ENCODE results near the gene DCC. TPM values are rescaled to one million over a fixed set of nuclear protein-coding genes. Genes with fewer than 3 reads are reported as not detected.
A peak's percentile ranks its signal among the peaks of the same experiment; 100 is the strongest.

Gene DCC
- total and polyA plus RNA-seq, 2 experiments from 2014 or later = 0.27 to 0.38 TPM

DNA sequence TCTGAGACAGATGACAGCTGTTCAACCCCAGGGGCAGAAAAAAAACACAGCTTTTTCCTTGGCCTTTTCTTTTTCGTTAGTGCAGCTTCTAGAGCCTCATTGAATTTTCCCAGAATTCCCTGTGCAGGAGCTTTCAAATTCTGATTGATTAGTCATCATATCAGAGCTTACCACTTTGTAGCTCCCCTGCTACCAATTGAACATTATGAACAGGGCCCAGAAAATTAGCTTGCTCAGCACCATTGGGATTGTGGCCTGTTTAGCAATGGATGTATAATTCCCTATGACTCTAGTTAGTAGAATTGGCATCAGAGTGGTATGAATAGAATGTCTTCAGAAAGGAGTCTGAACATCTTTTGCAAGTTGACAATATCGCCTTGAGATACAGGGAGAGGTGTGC is 631.1 kb downstream of the DCC start:
- TF ChIP-seq CTCF (IDR thresholded peaks at IDR 0.05; ENCODE audit: low read depth, low read length) = no peak
- DNase-seq (ENCODE audit: low read depth in 1 of 2, low spot score in 1 of 2) = no peak
- no peaks in the 10 kb centered on the region for H3K9me3 ChIP-seq (ENCODE audit: low read depth)
- H3K27ac ChIP-seq = no peak overlapping the region
- H3K27me3 ChIP-seq = no peaks in the 10 kb centered on the region
- H3K4me1 ChIP-seq (ENCODE audit: low read depth) = no peaks in the 10 kb centered on the region
- H3K4me3 ChIP-seq = no peak overlapping the region
- H3K36me3 ChIP-seq = no peaks in the 10 kb centered on the region

- Histone ChIP-seq H3K27ac (no peak overlapping the region), H3K4me3 (no peak overlapping the region), H3K27me3 (no peaks in the 10 kb centered on the region), H3K36me3 (no peaks in the 10 kb centered on the region), H3K9me3 (ENCODE audit: low read depth) (no peaks in the 10 kb centered on the region), H3K4me1 (ENCODE audit: low read depth) (no peaks in the 10 kb centered on the region)
- no peak for TF ChIP-seq CTCF (IDR thresholded peaks at IDR 0.05; ENCODE audit: low read depth, low read length)
- no peak for DNase-seq (ENCODE audit: low read depth in 1 of 2, low spot score in 1 of 2)
Observed at GRCh38 chr18:52979892-52980291, 639.9 kb downstream of the DCC start.

DNA sequence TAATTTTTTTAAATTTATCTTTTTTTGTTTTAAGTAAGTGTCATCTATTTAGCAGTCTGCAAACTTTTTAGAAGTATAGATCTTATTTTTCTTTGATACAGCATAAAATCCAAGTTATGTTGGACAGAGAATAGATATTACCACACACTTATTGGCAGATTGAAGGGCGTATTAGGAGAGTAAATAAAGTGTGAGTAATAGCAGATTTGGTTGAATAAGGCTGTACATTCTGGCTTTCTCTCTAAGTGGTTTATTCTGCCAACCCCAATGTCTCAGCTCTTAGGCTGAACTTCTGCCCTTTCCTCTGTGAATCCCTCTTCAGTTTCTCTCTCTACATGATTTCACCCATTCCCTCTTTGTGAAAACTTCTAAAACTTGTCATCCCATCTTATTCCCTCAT is 651.2 kb downstream of the DCC start:
- Histone ChIP-seq H3K27me3 (no peaks in the 10 kb centered on the region), H3K36me3 (no peaks in the 10 kb centered on the region), H3K27ac (no peak overlapping the region), H3K9me3 (ENCODE audit: low read depth) (no peaks in the 10 kb centered on the region), H3K4me3 (no peak overlapping the region), H3K4me1 (ENCODE audit: low read depth) (no peaks in the 10 kb centered on the region)
- TF ChIP-seq CTCF (IDR thresholded peaks at IDR 0.05; ENCODE audit: low read depth, low read length) = no peak
- no peak for DNase-seq (ENCODE audit: low read depth in 1 of 2, low spot score in 1 of 2)

- Histone ChIP-seq H3K4me1 (ENCODE audit: low read depth) (no peaks in the 10 kb centered on the region), H3K27ac (no peak overlapping the region), H3K36me3 (no peaks in the 10 kb centered on the region), H3K4me3 (no peak overlapping the region), H3K9me3 (ENCODE audit: low read depth) (no peaks in the 10 kb centered on the region), H3K27me3 (no peaks in the 10 kb centered on the region)
- TF ChIP-seq CTCF (IDR thresholded peaks at IDR 0.05; ENCODE audit: low read depth, low read length) = no peak
- peak in 1 of 2 donors; percentile 56 for DNase-seq (ENCODE audit: low read depth in 1 of 2, low spot score in 1 of 2)
Observed at GRCh38 chr18:52992041-52992440, 652.0 kb downstream of the DCC start.

DNA sequence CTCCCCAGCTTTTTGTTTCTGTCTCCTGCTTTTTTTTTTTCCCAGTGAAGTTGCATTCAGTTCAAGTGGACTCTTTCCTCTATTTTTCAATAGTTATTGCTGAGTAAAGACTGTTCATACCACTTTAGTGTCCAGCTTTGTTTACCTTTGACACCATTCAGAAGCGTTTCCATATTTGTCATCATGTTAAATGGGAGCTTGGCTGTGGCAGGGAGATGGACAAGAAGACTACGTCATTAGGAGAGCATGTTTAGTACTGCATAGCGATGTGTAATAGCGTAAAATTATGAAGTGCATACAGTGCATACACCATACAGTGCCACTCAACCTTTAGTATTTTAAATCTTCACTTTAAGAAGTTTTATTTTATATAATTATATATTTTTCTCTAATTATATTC is 655.9 kb downstream of the DCC start:
- no peak for TF ChIP-seq CTCF (IDR thresholded peaks at IDR 0.05; ENCODE audit: low read depth, low read length)
- DNase-seq (ENCODE audit: low read depth in 1 of 2, low spot score in 1 of 2) = no peak
- Histone ChIP-seq H3K4me1 (ENCODE audit: low read depth) (no peaks in the 10 kb centered on the region), H3K36me3 (no peaks in the 10 kb centered on the region), H3K27ac (no peak overlapping the region), H3K4me3 (no peak overlapping the region), H3K9me3 (ENCODE audit: low read depth) (no peaks in the 10 kb centered on the region), H3K27me3 (no peaks in the 10 kb centered on the region)

DNA sequence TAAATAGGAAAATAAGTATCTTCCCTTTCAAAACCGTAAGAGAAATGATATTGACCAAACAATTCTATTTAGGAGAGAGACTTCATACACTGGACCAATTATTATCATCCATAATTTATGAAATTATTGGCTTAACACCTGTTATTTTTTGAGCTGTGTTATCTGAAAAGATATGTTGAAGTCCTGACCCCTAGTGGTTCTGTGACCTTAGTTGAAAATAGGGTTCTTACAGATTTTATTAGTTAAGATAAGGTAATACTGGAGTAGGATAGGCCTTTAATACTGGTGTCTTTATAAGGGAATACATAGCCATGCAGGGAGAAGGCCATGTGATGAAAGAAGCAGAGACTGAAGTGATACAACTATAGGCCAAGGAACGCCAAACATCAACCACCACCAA is 659.6 kb downstream of the DCC start:
- no peak for TF ChIP-seq CTCF (IDR thresholded peaks at IDR 0.05; ENCODE audit: low read depth, low read length)

More for the DNA sequence above, 659.6 kb downstream of the DCC start:
- no peak for DNase-seq (ENCODE audit: low read depth in 1 of 2, low spot score in 1 of 2)
- H3K9me3 ChIP-seq (ENCODE audit: low read depth) = no peaks in the 10 kb centered on the region
- H3K27ac ChIP-seq = no peak overlapping the region
- no peak overlapping the region for H3K4me3 ChIP-seq
- no peaks in the 10 kb centered on the region for H3K27me3 ChIP-seq
- no peaks in the 10 kb centered on the region for H3K36me3 ChIP-seq
- no peaks in the 10 kb centered on the region for H3K4me1 ChIP-seq (ENCODE audit: low read depth)
